HL-60/S4 treated with retinoic acid at 250 ng/mL for 4 days and 3 days (cell line): ENCODE results near the gene PTPRJ.

Experiments used
- in situ Hi-C: fragments of 300-500 bp; cut with MboI; formaldehyde crosslinking; loops from 2 replicates; pipeline ENCODE4 v1.7.0; 2022; ENCODE audit warnings: low sequenced_read_pairs

PTPRJ gene

DNA sequence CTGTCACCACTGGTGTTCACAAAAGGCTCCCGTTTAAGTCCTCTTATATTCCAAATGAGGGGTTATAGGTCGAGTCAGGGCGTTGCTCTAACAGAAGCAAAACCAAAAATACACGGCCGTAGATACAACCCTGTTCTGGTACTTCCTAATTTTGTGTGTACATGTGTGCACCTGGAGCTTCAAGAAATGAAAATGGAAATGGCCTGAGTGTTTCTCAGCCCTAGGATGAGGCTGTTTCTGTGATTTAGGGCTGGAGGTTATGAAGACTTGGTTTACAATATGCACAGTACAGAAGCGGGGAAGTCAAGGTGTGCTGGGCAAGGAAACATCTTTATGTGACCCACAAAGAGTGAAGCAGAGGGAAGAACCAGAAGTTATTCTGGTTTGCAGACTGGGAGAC is 125.8 kb downstream of the PTPRJ start:
- in situ Hi-C loops = loop anchor here (10.0 to 25.0 kb wide), 2 partner anchors 141 to 269 kb away; partner anchors contain the start of gene NUP160

GRCh38 chr11:48107188-48107704 is 126.9 kb downstream of the PTPRJ start:
- in situ Hi-C loops = loop anchor here (10.0 to 25.0 kb wide), 2 partner anchors 142 to 270 kb away; partner anchors contain the start of gene NUP160

- in situ Hi-C loops = loop anchor here (10.0 to 25.0 kb wide), 2 partner anchors 144 to 271 kb away; partner anchors contain the start of gene NUP160
Measured at GRCh38 chr11:48108231-48109045, 128.1 kb downstream of the PTPRJ start.

DNA sequence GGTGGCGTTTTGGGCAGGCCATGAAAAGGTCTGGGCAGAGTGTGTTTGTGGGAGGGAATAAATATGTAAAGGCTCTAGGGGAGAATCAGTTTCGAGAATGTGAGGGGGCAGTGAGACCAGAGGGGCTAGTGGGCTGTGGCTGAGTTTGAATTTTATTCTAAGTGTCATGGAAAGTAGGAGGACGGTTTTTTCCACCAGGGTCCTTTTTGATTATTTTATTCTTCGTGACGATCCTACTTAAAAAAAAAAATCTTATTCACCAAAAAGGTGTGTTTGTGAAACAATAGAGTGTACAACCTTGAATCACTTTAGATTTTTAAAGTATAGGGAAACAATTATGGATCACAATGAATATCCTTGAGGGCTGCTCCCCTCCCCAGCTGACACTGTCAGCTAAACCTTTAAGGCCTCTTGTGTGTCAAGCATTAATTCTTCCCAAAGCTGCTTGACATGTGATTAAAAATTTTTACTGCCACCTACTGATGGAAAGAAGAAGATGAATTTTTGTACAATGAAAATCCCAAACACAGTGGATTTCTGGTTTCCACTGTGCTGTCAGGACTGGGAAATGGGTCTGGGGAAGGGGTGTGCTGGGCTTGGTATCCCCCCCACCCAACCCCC is 128.8 kb downstream of the PTPRJ start:
- in situ Hi-C loops = loop anchor here (10.0 to 25.0 kb wide), 2 partner anchors 144 to 272 kb away; partner anchors contain the start of gene NUP160

DNA sequence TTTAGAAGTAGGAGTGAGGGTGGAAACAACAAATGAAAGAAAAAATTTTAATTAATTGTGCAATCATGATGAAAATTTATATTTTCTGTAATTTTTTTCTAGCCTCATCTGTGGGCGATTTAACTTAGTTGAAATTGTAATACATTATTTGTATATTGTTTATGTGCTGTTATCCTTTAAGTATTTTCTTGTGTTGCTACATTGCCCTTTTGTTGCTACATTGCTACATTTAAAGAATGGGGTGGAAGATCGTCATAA is 130.1 kb downstream of the PTPRJ start:
- in situ Hi-C loops = loop anchor here (10.0 to 25.0 kb wide), 2 partner anchors 176 to 273 kb away; partner anchors contain the start of gene NUP160

DNA sequence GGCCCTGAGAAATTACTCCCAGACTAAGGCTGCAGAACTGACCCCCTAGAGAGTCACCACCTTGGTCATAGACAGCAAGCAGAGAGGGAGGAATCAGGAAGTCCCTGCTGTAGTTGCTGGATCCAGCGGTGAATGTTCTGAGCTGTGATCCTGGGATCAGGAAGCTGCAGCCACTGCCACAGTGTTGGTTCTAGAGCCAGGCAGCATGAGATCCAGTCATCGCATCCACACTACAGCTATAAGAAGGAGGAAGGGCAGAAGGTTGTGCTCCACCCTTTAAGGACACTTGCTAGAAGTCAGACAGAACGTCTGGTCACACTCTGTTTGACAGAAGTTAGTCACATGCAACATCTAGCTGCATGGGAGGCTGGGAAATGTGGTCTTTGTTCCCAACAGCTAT is 131.5 kb downstream of the PTPRJ start:
- in situ Hi-C loops = loop anchor here (10.0 to 25.0 kb wide), 2 partner anchors 177 to 275 kb away; partner anchors contain the start of gene NUP160

- in situ Hi-C loops = loop anchor here (10.0 to 25.0 kb wide), 2 partner anchors 180 to 277 kb away; partner anchors contain the start of gene NUP160
Measured at GRCh38 chr11:48114740-48115139, 134.4 kb downstream of the PTPRJ start.

GRCh38 chr11:48116437-48117228 is 136.3 kb downstream of the PTPRJ start:
- in situ Hi-C loops = loop anchor here (10.0 to 25.0 kb wide), 2 partner anchors 182 to 279 kb away; partner anchors contain the start of gene NUP160

GRCh38 chr11:48122246-48122645 is 141.9 kb downstream of the PTPRJ start:
- in situ Hi-C loops = loop anchor here (25.0 kb wide), 1 partner anchor 285 kb away; the partner anchor contains the start of gene NUP160

DNA sequence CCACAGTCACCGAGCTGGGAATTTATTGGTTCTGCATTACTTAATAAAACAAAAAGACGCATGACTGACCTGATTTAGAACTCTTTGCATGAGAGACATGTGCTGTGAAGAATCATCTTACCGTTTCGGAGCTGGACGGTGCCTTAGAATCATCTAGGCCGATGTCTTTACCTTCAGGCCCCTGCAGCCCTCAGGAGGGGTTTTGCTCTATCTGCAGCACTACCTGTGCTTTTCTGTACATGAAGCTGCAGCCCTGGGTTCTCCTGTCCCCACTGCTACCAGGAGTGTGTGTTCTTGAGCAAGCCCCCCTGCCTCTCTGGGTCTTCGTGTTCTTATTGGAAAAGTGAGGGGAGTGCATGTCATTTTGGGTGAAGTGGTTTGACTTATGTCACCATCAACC is 142.3 kb downstream of the PTPRJ start:
- in situ Hi-C loops = loop anchor here (25.0 kb wide), 1 partner anchor 285 kb away; the partner anchor contains the start of gene NUP160

DNA sequence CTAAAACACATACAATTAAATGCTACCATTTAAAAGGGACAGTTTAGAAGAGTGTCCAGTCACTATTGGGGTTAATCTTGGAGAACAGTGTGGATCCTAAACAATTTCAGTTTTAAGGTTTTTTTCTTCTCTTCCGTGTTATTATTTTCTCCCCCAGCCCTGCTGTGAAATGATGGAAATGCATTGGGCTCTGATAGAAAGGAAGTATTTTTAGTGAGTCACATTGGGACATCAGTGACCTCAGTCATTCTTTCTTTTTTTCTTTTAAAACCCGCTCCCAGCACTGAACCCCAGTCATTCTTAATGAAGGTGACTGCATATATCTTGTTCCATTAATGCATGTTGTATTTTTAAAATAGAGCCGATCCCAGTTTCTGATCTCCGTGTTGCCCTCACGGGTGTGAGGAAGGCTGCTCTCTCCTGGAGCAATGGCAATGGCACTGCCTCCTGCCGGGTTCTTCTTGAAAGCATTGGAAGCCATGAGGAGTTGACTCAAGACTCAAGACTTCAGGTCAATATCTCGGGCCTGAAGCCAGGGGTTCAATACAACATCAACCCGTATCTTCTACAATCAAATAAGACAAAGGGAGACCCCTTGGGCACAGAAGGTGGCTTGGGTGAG is 143.0 kb downstream of the PTPRJ start:
- in situ Hi-C loops = loop anchor here (25.0 kb wide), 1 partner anchor 286 kb away; the partner anchor contains the start of gene NUP160

GRCh38 chr11:48123934-48124755 is 143.8 kb downstream of the PTPRJ start:
- in situ Hi-C loops = loop anchor here (25.0 kb wide), 1 partner anchor 287 kb away; the partner anchor contains the start of gene NUP160

GRCh38 chr11:48124880-48125279 is 144.5 kb downstream of the PTPRJ start:
- in situ Hi-C loops = loop anchor here (25.0 kb wide), 1 partner anchor 288 kb away; the partner anchor contains the start of gene NUP160

GRCh38 chr11:48125866-48126265 is 145.5 kb downstream of the PTPRJ start:
- in situ Hi-C loops = no loop called here

DNA sequence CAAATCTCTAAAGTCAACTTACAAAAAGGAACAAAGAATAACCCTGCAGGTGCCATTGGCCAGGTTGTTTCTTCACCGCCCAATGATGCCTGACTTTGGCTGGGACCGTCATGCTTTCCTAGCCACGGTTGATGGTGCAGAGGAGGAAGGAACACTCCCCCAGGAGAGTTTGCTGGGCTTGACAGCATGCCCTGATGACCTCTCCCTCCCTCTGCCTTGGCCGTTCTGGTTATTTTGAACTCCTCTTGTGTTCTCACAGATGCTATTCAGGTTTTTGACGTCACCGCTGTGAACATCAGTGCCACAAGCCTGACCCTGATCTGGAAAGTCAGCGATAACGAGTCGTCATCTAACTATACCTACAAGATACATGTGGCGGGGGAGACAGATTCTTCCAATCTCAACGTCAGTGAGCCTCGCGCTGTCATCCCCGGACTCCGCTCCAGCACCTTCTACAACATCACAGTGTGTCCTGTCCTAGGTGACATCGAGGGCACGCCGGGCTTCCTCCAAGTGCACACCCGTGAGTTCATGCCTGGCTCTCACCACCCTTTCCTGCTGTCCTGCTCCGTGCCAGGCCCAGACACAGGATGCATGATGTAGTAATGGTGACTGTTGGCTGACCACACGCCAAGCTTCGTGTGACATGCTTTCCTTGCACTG is 147.3 kb downstream of the PTPRJ start:
- in situ Hi-C loops = no loop called here

DNA sequence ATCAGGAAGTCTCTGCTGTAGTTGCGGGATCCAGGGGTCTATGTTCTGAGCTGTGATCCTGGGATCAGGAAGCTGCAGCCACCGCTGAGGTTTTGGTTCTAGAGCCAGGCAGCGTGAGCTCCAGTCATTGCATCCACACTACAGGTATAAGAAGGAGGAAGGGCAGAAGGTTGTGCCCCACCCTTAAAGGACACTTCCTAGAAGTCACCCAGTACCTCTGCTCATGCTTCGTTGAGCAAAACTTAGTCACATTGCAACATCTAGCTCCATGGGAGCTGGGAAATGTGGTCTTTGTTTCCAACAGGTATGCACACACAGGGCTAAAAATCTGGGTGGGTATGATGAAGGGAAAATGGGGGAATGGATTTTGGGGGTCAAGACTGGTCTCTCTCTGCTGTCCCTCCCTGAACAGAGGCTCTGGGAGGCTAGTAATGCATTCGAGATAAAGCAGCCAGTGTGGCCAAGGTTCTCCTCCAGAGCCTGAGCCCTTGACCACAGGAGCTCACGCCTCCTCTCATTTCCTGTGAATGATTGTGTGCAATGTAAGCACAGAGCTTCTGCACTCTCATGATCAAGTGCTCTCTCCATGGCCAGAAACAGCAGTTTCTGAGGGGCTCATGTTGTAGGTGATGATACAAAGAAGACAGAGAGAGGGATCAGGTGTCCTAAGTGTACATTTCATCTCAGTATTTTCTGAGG is 149.5 kb downstream of the PTPRJ start:
- in situ Hi-C loops = no loop called here

GRCh38 chr11:48134221-48134922 is 154.0 kb downstream of the PTPRJ start:
- in situ Hi-C loops = no loop called here
